COLO668 (cell line): ENCODE measurements around the gene MTSS2.
A peak's percentile ranks its signal among the peaks of the same experiment; 100 is the strongest.

Source experiments
- DNase-seq: peaks from one replicate; lab custom pipeline; 2025; ENCODE audit not compliant: unreplicated experiment; lab: John Stamatoyannopoulos, UW

Gene MTSS2

GRCh38 chr16:70685938-70686375 is at the start of gene MTSS2:
Gene MTSS2, minus strand, starts transcription at chr16:70686053. Its CDS starts 262 bp downstream, at chr16:70685791.
- peak; percentile 95 for DNase-seq

GRCh38 chr16:70735141-70735979 is 49.5 kb upstream of the MTSS2 start:
- no peak for DNase-seq

GRCh38 chr16:70734522-70735095 is 48.8 kb upstream of the MTSS2 start:
- no peak for DNase-seq

GRCh38 chr16:70730944-70731343 is 45.1 kb upstream of the MTSS2 start:
- DNase-seq = no peak

- DNase-seq = no peak
Measured at GRCh38 chr16:70730031-70730430, 44.2 kb upstream of the MTSS2 start.

- no peak for DNase-seq
Measured at GRCh38 chr16:70729292-70729691, 43.4 kb upstream of the MTSS2 start.

GRCh38 chr16:70728150-70728549 is 42.3 kb upstream of the MTSS2 start:
- no peak for DNase-seq

GRCh38 chr16:70726892-70727361 is 41.1 kb upstream of the MTSS2 start:
- DNase-seq = no peak

- no peak for DNase-seq
Measured at GRCh38 chr16:70725912-70726828, 40.3 kb upstream of the MTSS2 start.

- DNase-seq = no peak
Measured at GRCh38 chr16:70725024-70725911, 39.4 kb upstream of the MTSS2 start.

- DNase-seq = no peak
Measured at GRCh38 chr16:70724146-70725023, 38.5 kb upstream of the MTSS2 start.

- DNase-seq = no peak
Measured at GRCh38 chr16:70723740-70724145, 37.9 kb upstream of the MTSS2 start.

GRCh38 chr16:70721202-70721963 is 35.5 kb upstream of the MTSS2 start:
- DNase-seq = no peak

GRCh38 chr16:70720425-70721201 is 34.8 kb upstream of the MTSS2 start:
- no peak for DNase-seq

GRCh38 chr16:70717065-70717464 is 31.2 kb upstream of the MTSS2 start:
- DNase-seq = no peak

- no peak for DNase-seq
Measured at GRCh38 chr16:70715860-70716357, 30.1 kb upstream of the MTSS2 start.

- peak; percentile 27 for DNase-seq
Measured at GRCh38 chr16:70715055-70715858, 29.4 kb upstream of the MTSS2 start.
